Muscle layer of colon (tissue), 2 donors: ENCODE results near the gene SLC25A29.

Experiments
- H3K27ac ChIP-seq: one replicate; pipeline ENCODE4 v1.7.0; 2013; ENCODE audit warnings: low read depth, mild to moderate bottlenecking, low read length, moderate library complexity
- H3K27me3 ChIP-seq, 2 donors: one replicate each; pipeline ENCODE4 v1.7.0; 2013; ENCODE audit warnings: low read length in 2 of 2, mild to moderate bottlenecking in 2 of 2; ENCODE audit not compliant: insufficient read depth in 2 of 2, control insufficient read depth in 1 of 2
- H3K36me3 ChIP-seq: one replicate; pipeline ENCODE4 v1.7.0; 2013; ENCODE audit warnings: mild to moderate bottlenecking, low read length; ENCODE audit not compliant: insufficient read depth
- H3K4me1 ChIP-seq: one replicate; pipeline ENCODE4 v1.7.0; 2013; ENCODE audit warnings: mild to moderate bottlenecking, low read length; ENCODE audit not compliant: insufficient read depth
- H3K4me3 ChIP-seq, 2 donors: one replicate each; pipeline ENCODE4 v1.7.0; 2013; ENCODE audit warnings: low read length in 2 of 2, low read depth in 1 of 2, mild to moderate bottlenecking in 1 of 2, moderate library complexity in 1 of 2
- H3K9ac ChIP-seq: one replicate; pipeline ENCODE4 v1.7.0; 2013; ENCODE audit warnings: low read length
- H3K9me3 ChIP-seq: one replicate; pipeline ENCODE4 v1.7.0; 2013; ENCODE audit warnings: mild to moderate bottlenecking, low read length
- donor health status: abdominal sarcoma.
- donor health status: Adenocarcinoma of cecum.

The SLC25A29 gene

GRCh38 chr14:100261621-100262020 is 44.6 kb downstream of the SLC25A29 start:
- no peak overlapping the region for H3K27ac ChIP-seq
- H3K4me3 ChIP-seq: no peak overlapping the region
- peaks cover 18% of the 10 kb centered on the region for H3K36me3 ChIP-seq
- H3K9me3 ChIP-seq: no peaks in the 10 kb centered on the region
- peaks cover 12% of the 10 kb centered on the region for H3K4me1 ChIP-seq
- no peak overlapping the region for H3K9ac ChIP-seq
- no peaks in the 10 kb centered on the region for H3K27me3 ChIP-seq

GRCh38 chr14:100256339-100256895 is 49.8 kb downstream of the SLC25A29 start:
- H3K27ac ChIP-seq: no peak overlapping the region
- no peak overlapping the region for H3K4me3 ChIP-seq
- no peaks in the 10 kb centered on the region for H3K27me3 ChIP-seq
- H3K4me1 ChIP-seq: peaks cover 19% of the 10 kb centered on the region
- H3K36me3 ChIP-seq: no peaks in the 10 kb centered on the region
- H3K9ac ChIP-seq: no peak overlapping the region
- no peaks in the 10 kb centered on the region for H3K9me3 ChIP-seq

GRCh38 chr14:100252684-100253083 is 53.6 kb downstream of the SLC25A29 start:
- Histone ChIP-seq H3K9ac (no peak overlapping the region), H3K4me1 (peaks cover 32% of the 10 kb centered on the region), H3K4me3 (no peak overlapping the region), H3K9me3 (no peaks in the 10 kb centered on the region), H3K27ac (no peak overlapping the region), H3K36me3 (no peaks in the 10 kb centered on the region), H3K27me3 (no peaks in the 10 kb centered on the region)

GRCh38 chr14:100250732-100251465 is 55.3 kb downstream of the SLC25A29 start:
- no peaks in the 10 kb centered on the region for H3K27me3 ChIP-seq

GRCh38 chr14:100246809-100247428 is 59.3 kb downstream of the SLC25A29 start:
- H3K9me3 ChIP-seq: no peaks in the 10 kb centered on the region
- H3K27me3 ChIP-seq: no peaks in the 10 kb centered on the region
- no peak overlapping the region for H3K9ac ChIP-seq
- H3K36me3 ChIP-seq: no peaks in the 10 kb centered on the region
- H3K4me3 ChIP-seq: no peak overlapping the region
- peaks cover 63% of the 10 kb centered on the region for H3K4me1 ChIP-seq
- no peak overlapping the region for H3K27ac ChIP-seq

More at GRCh38 chr14:100250732-100251465, 55.3 kb downstream of the SLC25A29 start:
- Histone ChIP-seq H3K4me3 (no peak overlapping the region), H3K9me3 (no peaks in the 10 kb centered on the region), H3K36me3 (no peaks in the 10 kb centered on the region), H3K9ac (no peak overlapping the region), H3K27ac (no peak overlapping the region), H3K4me1 (peaks cover 50% of the 10 kb centered on the region)

- no peaks in the 10 kb centered on the region for H3K36me3 ChIP-seq
- no peak overlapping the region for H3K4me3 ChIP-seq
- no peaks in the 10 kb centered on the region for H3K9me3 ChIP-seq
- H3K27ac ChIP-seq: no peak overlapping the region
- no peak overlapping the region for H3K9ac ChIP-seq
- H3K27me3 ChIP-seq: no peaks in the 10 kb centered on the region
- peaks cover 49% of the 10 kb centered on the region for H3K4me1 ChIP-seq
Measured at GRCh38 chr14:100243020-100243419, 63.2 kb downstream of the SLC25A29 start.

GRCh38 chr14:100241279-100241678 is 65.0 kb downstream of the SLC25A29 start:
- Histone ChIP-seq H3K36me3 (no peaks in the 10 kb centered on the region), H3K27ac (peak overlapping the region; percentile 68), H3K4me1 (peaks cover 48% of the 10 kb centered on the region), H3K4me3 (peak overlapping the region in 1 of 2 donors; percentile 63), H3K9me3 (no peaks in the 10 kb centered on the region), H3K27me3 (no peaks in the 10 kb centered on the region), H3K9ac (peak overlapping the region; percentile 99)
